Activated naive CD4-positive, alpha-beta T cell treated with anti-CD3 and anti-CD28 coated beads for 36 hours (primary cell): ENCODE data around the gene KDM6A. TPM values are rescaled to one million over a fixed set of nuclear protein-coding genes. Genes with fewer than 3 reads are reported as not detected.
A peak's percentile ranks its signal among the peaks of the same experiment; 100 is the strongest.
"Not testable (repeated sequence)": the region's sequence is repeated elsewhere in the genome, so short reads cannot be mapped to it uniquely, and the experiment has no call there.

ENCODE experiments used
- CTCF ChIA-PET: fragments of 350-600 bp; sonication (Branson Sonifier 250); formaldehyde crosslinking; loops from one replicate; lab custom pipeline; 2021; ENCODE audit warnings: antibody characterized with exemption; lab: Charles Lee
- DNase-seq: peaks from one replicate; pipeline ENCODE4 v3.0.0-alpha.2; 2020
- H3K27ac Mint-ChIP-seq: one replicate; pipeline ENCODE4 v1.8.0; 2021; ENCODE audit warnings: mild to moderate bottlenecking, mixed read lengths
- H3K27me3 Mint-ChIP-seq: one replicate; pipeline ENCODE4 v1.8.0; 2021; ENCODE audit warnings: low read depth, mixed read lengths
- H3K36me3 Mint-ChIP-seq: one replicate; pipeline ENCODE4 v1.8.0; 2021; ENCODE audit warnings: low read depth, mixed read lengths
- H3K4me1 Mint-ChIP-seq: one replicate; pipeline ENCODE4 v1.8.0; 2021; ENCODE audit warnings: low read depth, mixed read lengths
- H3K4me3 Mint-ChIP-seq: one replicate; pipeline ENCODE4 v1.8.0; 2021; ENCODE audit warnings: mild to moderate bottlenecking, moderate library complexity, mixed read lengths
- H3K9me3 Mint-ChIP-seq: one replicate; pipeline ENCODE4 v1.8.0; 2021; ENCODE audit warnings: mixed read lengths
- intact Hi-C: fragments of 100-400 bp; cut with micrococcal nuclease; formaldehyde crosslinking; loops from one replicate; pipeline ENCODE4 v1.15.1; 2023
- total RNA-seq, 2 experiments: library from RNA; stranded (reverse); gene quantifications; one replicate each; pipeline ENCODE4 v1.2.3, GENCODE V29; 2021

Gene KDM6A
- total RNA-seq, result 10 to 100 TPM; 21.5 to 22.5 TPM

- CTCF ChIA-PET, result no interaction called here
- no peaks in the 10 kb centered on the region for H3K9me3 Mint-ChIP-seq
Observed at GRCh38 chrX:44872821-44873414, at the start of gene KDM6A. Gene KDM6A (plus strand): TSS chrX:44873188. CDS start chrX:44873552, 364 bp downstream.

DNA sequence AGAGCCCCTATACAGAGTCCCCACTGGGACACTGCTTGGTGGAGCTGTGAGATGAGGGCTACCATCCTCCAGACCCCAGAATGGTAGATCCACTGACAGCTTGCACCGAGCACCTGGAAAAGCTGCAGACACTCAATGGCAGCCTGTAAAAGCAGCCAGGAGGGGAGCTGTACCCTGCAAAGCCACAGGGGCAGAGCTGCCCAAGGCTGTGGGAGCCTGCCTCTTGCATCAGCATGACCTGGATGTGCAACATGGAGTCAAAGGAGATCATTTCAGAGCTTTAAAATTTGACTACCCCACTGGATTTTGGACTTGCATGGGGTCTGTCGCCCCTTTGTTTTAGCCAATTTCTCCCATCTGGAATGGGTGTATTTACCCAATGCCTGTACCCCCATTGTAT lies 49.8 kb upstream of the KDM6A start:
- intact Hi-C loops, H3K36me3 Mint-ChIP-seq, H3K4me3 Mint-ChIP-seq, H3K27me3 Mint-ChIP-seq, H3K27ac Mint-ChIP-seq, H3K4me1 Mint-ChIP-seq, CTCF ChIA-PET, H3K9me3 Mint-ChIP-seq, DNase-seq: not testable (repeated sequence)

More at GRCh38 chrX:44872821-44873414, at the start of gene KDM6A:
- peak within 1 kb of the TSS; percentile 93 for H3K4me3 Mint-ChIP-seq
- no peaks in the 10 kb centered on the region for H3K27me3 Mint-ChIP-seq
- peaks cover 7% of the 10 kb centered on the region for H3K4me1 Mint-ChIP-seq
- H3K36me3 Mint-ChIP-seq, result peaks cover 4% of the 10 kb centered on the region
- intact Hi-C loops, result loop anchor here (1.0 to 10.0 kb wide), 5 partner anchors 49 to 628 kb away; partner anchors contain the start of gene FUNDC1
- DNase-seq, result peak; percentile 96
- peak within 1 kb of the TSS; percentile 98 for H3K27ac Mint-ChIP-seq

DNA sequence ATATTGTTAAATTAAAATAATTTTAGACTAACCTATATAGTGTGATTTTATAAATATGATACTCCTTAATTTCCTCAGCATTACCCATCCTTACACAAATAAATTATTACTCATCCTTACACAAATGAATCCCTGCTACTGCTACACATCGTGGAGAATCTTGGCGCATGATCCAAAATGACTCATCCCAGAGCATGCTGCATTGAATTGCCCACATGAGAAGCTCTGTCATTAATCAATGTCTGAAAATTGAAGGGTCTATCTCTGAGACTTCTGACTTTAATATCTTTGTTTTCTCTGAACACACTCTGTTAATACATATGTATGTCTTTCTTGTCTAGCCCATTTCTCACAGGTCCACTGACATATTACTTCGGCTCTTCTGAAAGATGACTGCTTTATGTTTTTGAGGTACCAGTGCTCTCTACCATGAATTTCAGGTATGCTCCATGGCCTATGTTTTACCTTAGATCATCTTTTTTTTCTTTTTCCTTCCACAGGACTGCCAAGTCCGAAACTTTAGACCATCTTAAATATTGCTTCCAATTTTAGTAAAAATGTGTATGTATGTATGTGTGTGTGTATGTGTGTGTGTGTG lies 44.9 kb upstream of the KDM6A start:
- intact Hi-C loops, result no loop called here
- no peak overlapping the region for H3K4me3 Mint-ChIP-seq
- no peak for DNase-seq
- H3K27ac Mint-ChIP-seq, result no peak overlapping the region
- no peaks in the 10 kb centered on the region for H3K36me3 Mint-ChIP-seq
- no peaks in the 10 kb centered on the region for H3K9me3 Mint-ChIP-seq
- H3K4me1 Mint-ChIP-seq, result no peaks in the 10 kb centered on the region
- CTCF ChIA-PET, result no interaction called here
- no peaks in the 10 kb centered on the region for H3K27me3 Mint-ChIP-seq

- Mint-ChIP-seq H3K4me1 (no peaks in the 10 kb centered on the region), H3K27ac (no peak overlapping the region), H3K36me3 (no peaks in the 10 kb centered on the region), H3K9me3 (no peaks in the 10 kb centered on the region), H3K27me3 (no peaks in the 10 kb centered on the region), H3K4me3 (no peak overlapping the region)
- no peak for DNase-seq
- CTCF ChIA-PET, result no interaction called here
- intact Hi-C loops, result no loop called here
Observed at GRCh38 chrX:44829832-44830231, 43.2 kb upstream of the KDM6A start.

- no peak for DNase-seq
- no peaks in the 10 kb centered on the region for H3K36me3 Mint-ChIP-seq
- H3K27me3 Mint-ChIP-seq, result no peaks in the 10 kb centered on the region
- H3K4me3 Mint-ChIP-seq, result no peak overlapping the region
- no peaks in the 10 kb centered on the region for H3K4me1 Mint-ChIP-seq
- H3K9me3 Mint-ChIP-seq, result no peaks in the 10 kb centered on the region
- H3K27ac Mint-ChIP-seq, result no peak overlapping the region
- CTCF ChIA-PET, result no interaction called here
- intact Hi-C loops, result no loop called here
Observed at GRCh38 chrX:44842550-44843317, 30.3 kb upstream of the KDM6A start.

DNA sequence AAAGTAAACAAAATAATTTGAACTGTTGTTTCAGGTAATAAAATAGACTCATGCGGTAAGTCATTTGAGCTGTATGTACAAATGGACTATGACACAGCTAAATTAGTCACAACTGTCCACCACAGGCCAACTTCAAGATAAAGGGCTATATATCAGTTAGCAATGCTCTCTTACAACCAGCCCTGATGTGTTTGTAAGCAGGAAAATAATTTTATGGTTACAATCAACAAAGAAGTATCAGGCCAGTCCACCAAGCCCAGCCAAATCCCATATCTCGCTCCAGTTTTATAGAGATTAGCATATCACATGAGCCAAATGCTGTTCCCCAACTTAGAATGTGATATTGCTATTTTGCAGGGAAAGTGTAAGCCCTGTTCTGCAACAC lies 29.7 kb upstream of the KDM6A start:
- Mint-ChIP-seq H3K27me3 (no peaks in the 10 kb centered on the region), H3K4me1 (no peaks in the 10 kb centered on the region), H3K4me3 (no peak overlapping the region), H3K9me3 (no peaks in the 10 kb centered on the region), H3K36me3 (no peaks in the 10 kb centered on the region), H3K27ac (no peak overlapping the region)
- no peak for DNase-seq
- intact Hi-C loops, result no loop called here
- CTCF ChIA-PET, result no interaction called here

DNA sequence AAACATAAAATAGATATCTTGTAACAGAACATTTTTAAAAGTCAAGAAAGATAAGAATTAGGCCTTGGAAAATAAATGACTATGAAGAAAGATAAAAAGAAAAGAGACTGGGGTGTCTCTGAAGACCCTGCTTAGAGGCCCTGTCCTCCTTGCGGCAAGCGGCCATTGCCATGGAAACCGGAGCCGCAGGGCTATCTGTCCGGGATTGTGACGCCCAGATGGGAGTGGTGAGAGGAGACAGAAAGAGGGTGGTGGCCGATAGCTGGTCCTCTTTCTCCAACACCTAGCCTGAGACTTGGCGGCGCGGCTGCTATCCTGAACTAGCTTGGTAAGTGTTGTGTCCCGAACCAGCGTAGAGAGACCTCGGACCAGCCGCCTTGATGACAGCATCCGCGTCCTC lies 29.2 kb upstream of the KDM6A start, which contains the start of gene DUSP21:
Gene DUSP21, plus strand, starts transcription at position 269 of the 400 bp plus-strand sequence. Its CDS starts 112 bp downstream, at position 381.
- H3K9me3 Mint-ChIP-seq, result no peaks in the 10 kb centered on the region
- H3K27ac Mint-ChIP-seq, result no peak within 1 kb of the TSS
- no peak for DNase-seq
- intact Hi-C loops, result no loop called here
- no peak within 1 kb of the TSS for H3K4me3 Mint-ChIP-seq
- CTCF ChIA-PET, result no interaction called here
- H3K4me1 Mint-ChIP-seq, result no peaks in the 10 kb centered on the region
- H3K27me3 Mint-ChIP-seq, result no peaks in the 10 kb centered on the region
- H3K36me3 Mint-ChIP-seq, result no peaks in the 10 kb centered on the region

- Mint-ChIP-seq H3K4me3 (no peak overlapping the region), H3K36me3 (no peaks in the 10 kb centered on the region), H3K4me1 (no peaks in the 10 kb centered on the region), H3K27ac (no peak overlapping the region), H3K27me3 (no peaks in the 10 kb centered on the region), H3K9me3 (no peaks in the 10 kb centered on the region)
- no peak for DNase-seq
- CTCF ChIA-PET, result no interaction called here
- intact Hi-C loops, result no loop called here
Observed at GRCh38 chrX:44844204-44844603, 28.8 kb upstream of the KDM6A start.

DNA sequence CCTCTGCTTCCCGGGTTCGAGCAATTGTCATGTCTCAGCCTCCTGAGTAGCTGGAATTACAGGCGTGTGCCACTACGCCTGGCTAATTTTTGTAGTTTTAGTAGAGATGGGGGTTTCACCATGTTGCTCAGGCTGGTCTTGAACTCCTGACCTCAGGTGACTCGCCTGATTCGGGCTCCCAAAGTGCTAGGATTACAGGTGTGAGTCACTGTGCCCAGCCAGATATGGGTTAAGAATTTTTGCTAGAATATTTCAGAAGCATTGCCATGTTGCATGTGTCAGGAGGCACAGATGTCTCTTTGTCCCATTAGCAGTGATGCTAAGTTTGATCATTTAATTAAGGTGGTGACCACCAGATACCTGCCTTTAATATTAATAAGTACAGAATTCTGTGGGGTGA lies 22.1 kb upstream of the KDM6A start:
- H3K36me3 Mint-ChIP-seq, H3K4me1 Mint-ChIP-seq, H3K9me3 Mint-ChIP-seq, H3K27ac Mint-ChIP-seq, intact Hi-C loops, H3K4me3 Mint-ChIP-seq, H3K27me3 Mint-ChIP-seq, DNase-seq, CTCF ChIA-PET: not testable (repeated sequence)

DNA sequence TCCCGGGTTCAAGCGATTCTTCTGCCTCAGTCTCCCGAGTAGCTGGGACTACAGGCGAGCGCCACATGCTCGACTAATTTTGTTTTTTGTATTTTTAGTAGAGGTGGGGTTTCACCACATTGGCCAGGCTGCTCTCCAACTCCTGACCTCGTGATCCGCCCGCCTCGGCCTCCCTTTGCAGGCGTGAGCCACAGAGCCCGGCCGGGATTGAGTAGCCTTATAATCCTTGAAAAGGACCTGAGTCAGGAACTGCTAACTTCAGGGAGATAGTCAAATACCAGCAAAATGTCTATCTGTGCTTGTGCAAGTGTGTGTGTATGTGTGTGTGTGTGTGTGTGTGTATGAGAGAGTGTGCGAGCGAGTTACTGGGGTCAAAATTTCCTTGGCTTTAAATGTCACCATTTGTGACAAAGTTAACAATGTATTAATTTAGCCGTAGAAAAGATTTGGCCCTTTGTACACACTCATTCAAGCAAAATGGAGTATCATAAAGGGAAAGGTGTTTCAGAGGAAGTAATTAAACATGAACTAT lies 1.8 kb upstream of the KDM6A start:
- CTCF ChIA-PET, result no interaction called here
- no peaks in the 10 kb centered on the region for H3K27me3 Mint-ChIP-seq
- H3K36me3 Mint-ChIP-seq, result peaks cover 4% of the 10 kb centered on the region
- no peak overlapping the region for H3K27ac Mint-ChIP-seq
- H3K4me1 Mint-ChIP-seq, result peaks cover 5% of the 10 kb centered on the region
- no peak for DNase-seq
- intact Hi-C loops, result loop anchor here (5.0 to 10.0 kb wide), 3 partner anchors 51 to 626 kb away; partner anchors contain the start of gene FUNDC1
- no peaks in the 10 kb centered on the region for H3K9me3 Mint-ChIP-seq
- peak overlapping the region; percentile 56 for H3K4me3 Mint-ChIP-seq

DNA sequence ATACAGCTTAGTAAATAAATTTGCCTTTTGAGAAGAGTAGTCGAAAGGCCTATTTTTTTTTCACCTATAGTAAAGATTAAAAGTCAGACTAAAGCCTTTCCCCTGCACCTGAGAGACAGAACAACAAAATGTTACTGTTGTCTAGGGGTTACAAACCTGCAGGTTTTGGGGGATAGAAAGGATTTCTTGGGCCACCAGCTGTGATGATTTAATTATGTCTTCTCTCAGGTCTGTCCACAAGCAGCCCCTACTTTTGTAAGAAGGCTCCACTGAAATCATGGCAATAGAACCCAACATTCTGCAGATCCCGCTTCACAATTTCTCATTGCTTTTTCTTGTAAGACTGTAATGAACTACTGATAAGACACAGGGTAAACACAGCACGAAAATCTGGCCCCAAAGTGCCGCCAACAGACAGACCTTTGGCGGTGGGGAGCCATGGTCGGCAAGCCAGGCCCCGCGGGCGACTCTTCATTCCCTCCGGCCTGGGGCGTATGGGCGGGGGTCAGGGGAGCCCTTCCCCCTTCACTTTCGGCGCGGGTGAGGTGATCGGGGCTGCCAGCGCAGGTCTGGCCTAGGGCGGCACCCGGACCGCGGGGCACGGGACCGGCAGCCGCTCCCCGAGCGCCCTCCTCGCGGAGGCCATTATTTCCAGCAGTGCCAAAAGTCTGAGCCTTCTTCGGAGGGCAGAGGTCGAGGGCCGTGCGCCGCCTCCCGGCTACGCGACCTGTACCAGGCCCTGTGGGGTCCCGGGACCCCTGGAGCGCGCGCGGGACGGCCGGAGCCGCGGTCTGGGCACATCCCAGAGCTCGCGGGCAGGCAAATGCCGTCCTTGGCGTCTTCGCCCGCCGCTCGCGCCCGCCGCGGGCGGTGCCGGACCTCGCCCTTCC lies 812 bp upstream of the KDM6A start:
- Mint-ChIP-seq H3K4me1 (peaks cover 7% of the 10 kb centered on the region), H3K27ac (peak overlapping the region; percentile 98), H3K9me3 (no peaks in the 10 kb centered on the region), H3K27me3 (no peaks in the 10 kb centered on the region), H3K36me3 (peaks cover 4% of the 10 kb centered on the region), H3K4me3 (peak overlapping the region; percentile 93)
- CTCF ChIA-PET, result no interaction called here
- peak; percentile 15 for DNase-seq
- intact Hi-C loops, result loop anchor here (1.0 to 10.0 kb wide), 5 partner anchors 50 to 627 kb away; partner anchors contain the start of gene FUNDC1
